Thoracic aorta (tissue), 2 donors: ENCODE data around the gene UBQLN3. TPM values are rescaled to one million over a fixed set of nuclear protein-coding genes. Genes with fewer than 3 reads are reported as not detected.

ENCODE experiments used
- ATAC-seq: fragments of 150-250 bp; one replicate; pipeline ENCODE4 v1.8.0; 2017; ENCODE audit warnings: low read depth; ENCODE audit not compliant: insufficient number of reproducible peaks, low FRiP score
- DNase-seq: peaks from one replicate; pipeline ENCODE4 v3.0.0-alpha.2; 2020; ENCODE audit warnings: low spot score
- H3K27ac ChIP-seq, 2 donors: fragments of 200-600 bp; sonication (generic); 1 replicate in 1 of 2; 2 replicates in 1 of 2; pipeline ENCODE4 v1.5.1; 2016; ENCODE audit warnings: mild to moderate bottlenecking in 2 of 2, moderate library complexity in 2 of 2
- H3K27me3 ChIP-seq: fragments of 200-600 bp; sonication (generic); replicated peaks from 2 replicates; pipeline ENCODE4 v1.6.0; 2016; ENCODE audit warnings: mild to moderate bottlenecking; ENCODE audit not compliant: insufficient read depth
- H3K36me3 ChIP-seq: fragments of 200-600 bp; sonication (generic); one replicate; pipeline ENCODE4 v1.5.1; 2016
- H3K4me1 ChIP-seq, 2 donors: fragments of 200-600 bp; sonication (generic); 1 replicate in 1 of 2; 2 replicates in 1 of 2; pipeline versions ENCODE4 v1.5.1 to v1.6.0; 2016; ENCODE audit warnings: low read depth in 2 of 2, mild to moderate bottlenecking in 1 of 2; ENCODE audit not compliant: control insufficient read depth in 1 of 2
- H3K4me3 ChIP-seq: fragments of 200-600 bp; sonication (generic); 2 replicates; pipeline ENCODE4 v1.5.1; 2016; ENCODE audit warnings: mild to moderate bottlenecking
- H3K9me3 ChIP-seq: fragments of 200-600 bp; sonication (generic); 2 replicates; pipeline ENCODE4 v1.5.1; 2016
- total RNA-seq, 2 donors: library from RNA; depleted of rRNA; stranded (reverse); fragments of >200 nt; gene quantifications; one replicate each; pipeline versions ENCODE4 v1.1.0 to v1.2.3, GENCODE V29; 2016
- TF ChIP-seq, protein P1 (sequence below): fragments of 200-600 bp; sonication (generic); IDR thresholded peaks from one replicate; pipeline ENCODE4 v1.5.1; 2019; ENCODE audit warnings: antibody characterized with exemption

UBQLN3 gene
- total RNA-seq = 1 to 10 TPM in 1 of 2 donors, under 1 TPM in 1; 0.63 to 1.5 TPM

DNA sequence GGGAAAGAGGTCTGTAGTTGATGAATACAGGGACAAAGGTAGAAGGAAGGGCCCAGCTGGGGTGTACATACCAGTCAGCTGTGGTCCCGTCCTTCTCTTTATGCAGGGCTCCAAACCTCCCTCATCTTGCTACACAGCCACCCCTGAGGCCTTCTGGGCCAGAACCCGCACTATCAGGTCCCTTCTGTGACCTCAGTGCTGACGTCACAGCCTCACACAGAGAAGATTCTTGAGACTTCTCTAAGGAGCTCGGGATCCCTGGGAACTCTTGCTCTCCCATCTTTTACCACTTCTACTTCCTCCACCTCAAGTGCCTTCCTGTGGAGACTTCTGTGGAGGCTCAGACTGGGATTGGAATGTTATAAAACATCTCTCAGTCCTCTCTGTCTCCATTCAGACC is at the start of gene UBQLN3:
TSS of gene UBQLN3 (minus strand) at position 155 of the 400 bp plus-strand sequence. CDS start 399 bp downstream, outside the sequence.
- Histone ChIP-seq H3K4me3 (no peak within 1 kb of the TSS), H3K36me3 (no peaks in the 10 kb centered on the region), H3K27me3 (no peaks in the 10 kb centered on the region), H3K9me3 (no peaks in the 10 kb centered on the region), H3K4me1 (no peaks in the 10 kb centered on the region), H3K27ac (no peak within 1 kb of the TSS)
- TF ChIP-seq, protein P1, sequence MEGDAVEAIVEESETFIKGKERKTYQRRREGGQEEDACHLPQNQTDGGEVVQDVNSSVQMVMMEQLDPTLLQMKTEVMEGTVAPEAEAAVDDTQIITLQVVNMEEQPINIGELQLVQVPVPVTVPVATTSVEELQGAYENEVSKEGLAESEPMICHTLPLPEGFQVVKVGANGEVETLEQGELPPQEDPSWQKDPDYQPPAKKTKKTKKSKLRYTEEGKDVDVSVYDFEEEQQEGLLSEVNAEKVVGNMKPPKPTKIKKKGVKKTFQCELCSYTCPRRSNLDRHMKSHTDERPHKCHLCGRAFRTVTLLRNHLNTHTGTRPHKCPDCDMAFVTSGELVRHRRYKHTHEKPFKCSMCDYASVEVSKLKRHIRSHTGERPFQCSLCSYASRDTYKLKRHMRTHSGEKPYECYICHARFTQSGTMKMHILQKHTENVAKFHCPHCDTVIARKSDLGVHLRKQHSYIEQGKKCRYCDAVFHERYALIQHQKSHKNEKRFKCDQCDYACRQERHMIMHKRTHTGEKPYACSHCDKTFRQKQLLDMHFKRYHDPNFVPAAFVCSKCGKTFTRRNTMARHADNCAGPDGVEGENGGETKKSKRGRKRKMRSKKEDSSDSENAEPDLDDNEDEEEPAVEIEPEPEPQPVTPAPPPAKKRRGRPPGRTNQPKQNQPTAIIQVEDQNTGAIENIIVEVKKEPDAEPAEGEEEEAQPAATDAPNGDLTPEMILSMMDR = no peak
- DNase-seq = no peak
- ATAC-seq = no peak

GRCh38 chr11:5557751-5558150 is 48.0 kb upstream of the UBQLN3 start:
- no peak overlapping the region for H3K4me3 ChIP-seq
- no peaks in the 10 kb centered on the region for H3K4me1 ChIP-seq
- no peaks in the 10 kb centered on the region for H3K36me3 ChIP-seq
- no peak overlapping the region for H3K27ac ChIP-seq
- H3K9me3 ChIP-seq = no peaks in the 10 kb centered on the region
- TF ChIP-seq, protein P1 = no peak
- no peaks in the 10 kb centered on the region for H3K27me3 ChIP-seq
- ATAC-seq (no peak), DNase-seq (no peak)

GRCh38 chr11:5556596-5557188 is 46.9 kb upstream of the UBQLN3 start:
- H3K4me3 ChIP-seq = no peak overlapping the region
- TF ChIP-seq, protein P1 = no peak
- H3K27me3 ChIP-seq = no peaks in the 10 kb centered on the region
- ATAC-seq (no peak), DNase-seq (no peak)
- H3K4me1 ChIP-seq = no peaks in the 10 kb centered on the region
- H3K9me3 ChIP-seq = no peaks in the 10 kb centered on the region
- H3K27ac ChIP-seq = no peak overlapping the region
- H3K36me3 ChIP-seq = no peaks in the 10 kb centered on the region

GRCh38 chr11:5553343-5553742 is 43.6 kb upstream of the UBQLN3 start:
- Histone ChIP-seq H3K27ac (no peak overlapping the region), H3K9me3 (no peaks in the 10 kb centered on the region), H3K4me3 (no peak overlapping the region), H3K36me3 (no peaks in the 10 kb centered on the region), H3K27me3 (no peaks in the 10 kb centered on the region), H3K4me1 (no peaks in the 10 kb centered on the region)
- ATAC-seq (no peak), DNase-seq (no peak)
- TF ChIP-seq, protein P1 = no peak

DNA sequence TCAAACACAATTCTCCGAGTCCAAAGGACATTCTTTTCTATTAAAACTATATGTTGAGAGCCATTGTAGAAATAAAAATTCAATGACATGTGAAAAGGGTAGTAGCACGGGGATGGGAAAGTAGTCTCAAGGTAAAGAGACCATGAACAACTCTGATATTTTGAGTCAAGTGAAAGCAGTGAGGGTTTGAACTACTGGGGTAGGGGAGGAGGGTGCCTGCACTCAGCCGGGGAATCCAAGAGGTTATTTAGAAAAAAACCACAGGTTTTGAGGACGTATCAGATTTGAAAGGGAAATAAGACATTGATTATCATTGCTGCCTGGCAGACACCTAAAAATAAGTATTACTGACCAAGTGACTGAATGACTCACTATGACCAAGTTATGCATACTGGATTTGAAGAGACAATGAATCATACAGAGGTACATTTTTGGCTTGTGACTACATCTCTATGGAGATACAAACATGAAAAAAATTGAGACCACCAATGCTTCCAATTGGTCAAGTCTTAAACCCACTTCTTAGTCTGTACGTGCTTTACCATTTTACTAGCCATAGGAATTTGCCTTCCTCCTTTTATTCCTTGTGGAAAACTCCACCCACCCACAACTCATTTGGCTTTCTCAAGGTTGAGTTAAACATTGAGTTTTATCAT is 40.8 kb upstream of the UBQLN3 start:
- H3K4me1 ChIP-seq = no peaks in the 10 kb centered on the region
- H3K27ac ChIP-seq = no peak overlapping the region
- no peak overlapping the region for H3K4me3 ChIP-seq
- H3K27me3 ChIP-seq = no peaks in the 10 kb centered on the region
- TF ChIP-seq, protein P1 = no peak
- DNase-seq (no peak), ATAC-seq (no peak)
- no peaks in the 10 kb centered on the region for H3K9me3 ChIP-seq
- no peaks in the 10 kb centered on the region for H3K36me3 ChIP-seq
